Astrocyte of the cerebellum (primary cell): ENCODE results near the gene DDX10.
A peak's percentile ranks its signal among the peaks of the same experiment; 100 is the strongest.
"Not testable (repeated sequence)": the region's sequence is repeated elsewhere in the genome, so short reads cannot be mapped to it uniquely, and the experiment has no call there.

Experiments used
- DNase-seq: peaks from one replicate; pipeline ENCODE4 v3.0.0-alpha.2; 2011; ENCODE audit warnings: low read depth
- H3K4me3 ChIP-seq: 2 replicates; pipeline ENCODE4 v1.5.1; 2011; ENCODE audit warnings: mild to moderate bottlenecking, low read depth, low read length, moderate library complexity
- CTCF ChIP-seq: IDR thresholded peaks from 2 replicates; pipeline ENCODE4 v1.5.1; 2012; ENCODE audit warnings: low read length, low read depth, moderate library complexity, mild to moderate bottlenecking; ENCODE audit errors: missing control alignments
- in situ Hi-C: cut with HindIII; loops from 2 replicates; pipeline ENCODE4 v1.10.0; 2017; ENCODE audit warnings: low sequenced_read_pairs

The DDX10 gene

DNA sequence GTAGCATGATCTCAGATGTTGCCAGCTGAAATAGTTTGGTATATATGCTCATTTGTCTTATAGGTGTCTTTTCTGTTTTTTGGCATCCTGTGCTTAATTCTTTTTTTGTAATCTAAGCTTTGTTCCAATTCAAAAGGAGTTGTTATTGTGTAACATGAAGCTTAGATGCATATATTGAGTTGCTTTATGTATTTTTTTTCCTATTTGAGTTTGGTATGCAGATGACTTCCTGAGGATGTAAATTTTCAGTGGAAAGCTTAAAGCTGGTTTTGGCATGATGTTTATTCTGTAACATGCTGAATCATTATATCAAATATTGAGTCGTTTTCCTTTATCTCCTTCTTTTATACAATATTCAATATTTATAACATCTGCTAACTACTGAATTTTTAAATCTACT, 69.4 kb downstream of the DDX10 start:
- no peak overlapping the region for H3K4me3 ChIP-seq
- TF ChIP-seq CTCF, result no peak
- in situ Hi-C loops, result no loop called here
- no peak for DNase-seq

DNA sequence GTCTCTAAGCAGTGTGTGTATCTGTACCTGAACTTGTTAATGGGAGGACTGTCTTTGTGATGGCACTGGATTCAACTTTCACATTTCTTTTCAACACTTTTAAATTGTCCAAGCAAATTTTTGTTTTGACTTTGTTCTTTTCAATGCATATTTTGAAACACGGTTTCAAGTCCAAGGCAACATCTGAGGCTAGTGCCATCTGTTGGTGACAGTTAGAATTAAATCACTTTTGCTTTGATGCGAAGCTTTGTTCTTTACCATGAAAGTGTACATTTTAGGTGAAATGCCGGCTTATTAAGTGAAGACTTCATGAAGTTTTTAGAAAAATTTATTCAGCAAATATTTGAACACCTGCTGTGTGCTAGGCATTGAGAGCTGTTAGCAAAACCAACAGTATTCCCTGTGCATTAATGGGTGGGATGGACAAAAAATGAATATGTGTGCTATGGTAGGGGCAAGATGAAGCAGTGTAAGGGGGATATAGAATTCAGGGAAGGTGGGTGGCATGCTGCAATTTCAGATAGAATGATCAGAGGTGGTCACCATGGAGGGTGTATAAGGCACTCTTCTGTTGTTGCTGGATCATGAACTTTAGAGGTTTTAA, 70.2 kb downstream of the DDX10 start:
- in situ Hi-C loops, result no loop called here
- peak; percentile 44 for TF ChIP-seq CTCF
- DNase-seq, result no peak
- H3K4me3 ChIP-seq, result no peak overlapping the region

DNA sequence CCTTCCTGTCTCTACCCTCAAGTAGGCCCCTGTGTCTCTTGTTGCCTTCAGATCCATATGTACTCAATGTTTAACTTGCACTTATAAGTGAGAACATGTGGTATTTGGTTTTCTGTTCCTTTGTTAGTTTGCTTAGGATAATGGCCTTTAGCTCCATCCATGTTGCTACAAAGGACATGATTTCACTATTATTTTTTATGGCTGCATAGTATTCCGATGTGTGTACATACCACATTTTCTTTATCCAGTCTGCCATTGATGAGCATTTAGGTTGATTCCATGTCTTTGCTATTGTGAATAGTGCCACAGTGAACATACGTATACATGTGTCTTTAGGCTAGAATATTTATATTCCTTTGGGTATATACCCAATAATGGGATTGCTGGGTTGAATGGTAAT, 75.3 kb downstream of the DDX10 start:
- in situ Hi-C loops, DNase-seq: not testable (repeated sequence)

GRCh38 chr11:108743851-108744250, 79.0 kb downstream of the DDX10 start:
- peak; percentile 5 for DNase-seq
- in situ Hi-C loops, result no loop called here
- TF ChIP-seq CTCF, result no peak
- H3K4me3 ChIP-seq, result no peak overlapping the region

More for the DNA sequence above, 75.3 kb downstream of the DDX10 start:
- H3K4me3 ChIP-seq, result not testable (repeated sequence)

DNA sequence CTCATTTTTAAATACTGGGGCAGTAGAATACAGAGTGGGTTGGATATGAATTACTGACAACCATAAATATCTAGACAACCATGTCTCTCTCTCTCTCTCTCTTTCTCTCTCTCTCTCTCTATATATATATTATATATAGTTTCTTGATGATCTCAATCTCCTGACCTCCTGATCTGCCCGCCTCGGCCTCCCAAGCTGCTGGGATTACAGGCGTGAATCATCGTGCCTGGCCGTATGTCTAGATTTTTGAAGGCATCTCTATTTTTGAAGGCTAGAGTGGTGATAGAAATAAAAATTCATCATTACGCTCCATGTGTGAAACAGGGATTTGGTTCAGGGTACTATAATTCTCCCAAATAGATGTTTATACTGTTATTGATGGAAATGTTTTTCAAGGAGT, 84.1 kb downstream of the DDX10 start:
- no peak overlapping the region for H3K4me3 ChIP-seq
- TF ChIP-seq CTCF, result no peak
- in situ Hi-C loops, result no loop called here
- no peak for DNase-seq

DNA sequence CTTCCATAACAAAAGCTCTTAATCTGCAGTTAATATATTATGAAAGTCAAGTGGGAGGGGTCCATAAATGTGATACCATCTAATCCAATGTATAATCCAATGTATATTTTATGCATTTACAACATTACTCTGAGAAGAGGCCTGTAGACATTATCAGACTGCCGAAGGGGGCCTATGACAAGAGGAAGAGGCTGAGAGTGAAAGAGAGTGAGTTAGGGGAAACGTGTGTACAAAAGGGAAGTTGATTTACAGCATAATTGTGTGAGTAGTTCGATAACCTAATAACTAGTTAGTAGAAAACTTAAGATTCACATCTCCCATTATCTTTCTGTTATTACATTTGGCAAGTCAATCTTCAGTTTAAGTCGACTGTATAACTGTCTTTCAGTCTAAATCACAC, 86.6 kb downstream of the DDX10 start:
- DNase-seq, result no peak
- no peak overlapping the region for H3K4me3 ChIP-seq
- in situ Hi-C loops, result no loop called here
- TF ChIP-seq CTCF, result no peak

DNA sequence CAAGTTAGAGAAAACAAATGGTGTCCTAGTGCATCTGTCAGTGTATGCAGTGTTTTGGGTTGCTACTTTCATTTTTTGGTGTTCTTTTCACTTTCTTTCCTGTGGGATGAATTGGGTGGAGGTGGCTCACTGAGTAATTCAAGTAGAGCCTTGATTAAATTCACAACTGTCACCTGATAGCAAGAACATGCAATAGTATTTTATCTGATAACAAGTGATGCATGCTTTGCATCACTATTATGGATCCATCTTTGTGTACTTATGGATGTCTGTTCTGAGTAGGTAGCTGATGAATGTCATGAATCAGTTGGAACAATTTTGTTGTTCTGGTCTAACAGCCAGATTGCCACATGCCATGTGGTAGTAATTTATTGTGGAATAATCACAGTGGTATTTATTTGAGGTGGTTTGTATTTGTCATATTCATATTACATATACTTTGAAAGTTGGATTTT, 87.5 kb downstream of the DDX10 start:
- no peak overlapping the region for H3K4me3 ChIP-seq
- no peak for DNase-seq
- in situ Hi-C loops, result no loop called here
- no peak for TF ChIP-seq CTCF
